ENCODE results near the gene APH1B.

GRCh38 chr15:63354821-63355650 lies 77.6 kb downstream of the APH1B start:
- TF ChIP-seq CTCF (IDR thresholded peaks at IDR 0.05) (no peak), POLR2A (IDR thresholded peaks at IDR 0.05) (no peak), POLR2AphosphoS5 (IDR thresholded peaks at IDR 0.05) (no peak)

All from prostate gland (tissue), 2 donors.